ENCODE measurements around the gene SLC12A8. TPM values are rescaled to one million over a fixed set of nuclear protein-coding genes. Genes with fewer than 3 reads are reported as not detected.

Gene SLC12A8
- total RNA-seq, 2 donors from 2014 or later = 20.7 to 33.7 TPM

GRCh38 chr3:125238759-125239158 lies 26.2 kb upstream of the SLC12A8 start:
- Histone ChIP-seq H3K4me1 (no peaks in the 10 kb centered on the region), H3K4me3 (no peak overlapping the region), H3K27ac (no peak overlapping the region), H3K36me3 (no peaks in the 10 kb centered on the region), H3K27me3 (no peaks in the 10 kb centered on the region), H3K9me3 (no peaks in the 10 kb centered on the region), H3K9ac (ENCODE audit: low read depth in 2 of 2, low read length in 2 of 2) (no peak overlapping the region)
- intact Hi-C loops (cut with DNase I) = no loop called here
- TF ChIP-seq, protein P1, sequence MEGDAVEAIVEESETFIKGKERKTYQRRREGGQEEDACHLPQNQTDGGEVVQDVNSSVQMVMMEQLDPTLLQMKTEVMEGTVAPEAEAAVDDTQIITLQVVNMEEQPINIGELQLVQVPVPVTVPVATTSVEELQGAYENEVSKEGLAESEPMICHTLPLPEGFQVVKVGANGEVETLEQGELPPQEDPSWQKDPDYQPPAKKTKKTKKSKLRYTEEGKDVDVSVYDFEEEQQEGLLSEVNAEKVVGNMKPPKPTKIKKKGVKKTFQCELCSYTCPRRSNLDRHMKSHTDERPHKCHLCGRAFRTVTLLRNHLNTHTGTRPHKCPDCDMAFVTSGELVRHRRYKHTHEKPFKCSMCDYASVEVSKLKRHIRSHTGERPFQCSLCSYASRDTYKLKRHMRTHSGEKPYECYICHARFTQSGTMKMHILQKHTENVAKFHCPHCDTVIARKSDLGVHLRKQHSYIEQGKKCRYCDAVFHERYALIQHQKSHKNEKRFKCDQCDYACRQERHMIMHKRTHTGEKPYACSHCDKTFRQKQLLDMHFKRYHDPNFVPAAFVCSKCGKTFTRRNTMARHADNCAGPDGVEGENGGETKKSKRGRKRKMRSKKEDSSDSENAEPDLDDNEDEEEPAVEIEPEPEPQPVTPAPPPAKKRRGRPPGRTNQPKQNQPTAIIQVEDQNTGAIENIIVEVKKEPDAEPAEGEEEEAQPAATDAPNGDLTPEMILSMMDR (IDR thresholded peaks at IDR 0.05) = no peak
- no peak for DNase-seq

GRCh38 chr3:125236331-125236903 lies 23.9 kb upstream of the SLC12A8 start:
- Histone ChIP-seq H3K9ac (ENCODE audit: low read depth in 2 of 2, low read length in 2 of 2) (no peak overlapping the region), H3K27ac (no peak overlapping the region), H3K36me3 (no peaks in the 10 kb centered on the region), H3K4me1 (no peaks in the 10 kb centered on the region), H3K4me3 (no peak overlapping the region), H3K9me3 (no peaks in the 10 kb centered on the region), H3K27me3 (no peaks in the 10 kb centered on the region)
- TF ChIP-seq, protein P1 (IDR thresholded peaks at IDR 0.05) = no peak
- DNase-seq = no peak
- intact Hi-C loops (cut with DNase I) = no loop called here

DNA sequence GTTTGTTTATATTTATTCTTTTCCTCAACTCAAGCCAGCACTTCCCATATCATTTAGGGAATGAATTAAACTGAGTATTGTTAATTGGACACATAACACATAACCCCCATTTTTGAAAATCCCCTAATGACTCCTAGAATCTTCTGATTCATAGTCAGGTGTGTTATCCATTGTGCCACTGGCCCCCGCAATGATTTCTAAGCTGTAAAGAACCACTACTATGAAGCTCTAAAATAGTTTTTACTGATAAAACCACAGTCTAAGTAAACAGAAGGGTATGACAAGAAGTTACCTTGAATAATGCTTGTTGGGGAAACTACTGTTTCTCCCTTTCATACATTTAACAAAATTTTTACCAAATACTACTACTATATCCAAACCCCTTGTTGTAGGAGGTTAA lies 22.3 kb upstream of the SLC12A8 start:
- no peaks in the 10 kb centered on the region for H3K4me1 ChIP-seq
- no peak overlapping the region for H3K9ac ChIP-seq (ENCODE audit: low read depth in 2 of 2, low read length in 2 of 2)
- H3K9me3 ChIP-seq = no peaks in the 10 kb centered on the region
- no peak overlapping the region for H3K4me3 ChIP-seq
- no peak for DNase-seq
- intact Hi-C loops (cut with DNase I) = no loop called here
- TF ChIP-seq, protein P1 (IDR thresholded peaks at IDR 0.05) = no peak
- H3K27me3 ChIP-seq = no peaks in the 10 kb centered on the region
- no peaks in the 10 kb centered on the region for H3K36me3 ChIP-seq
- no peak overlapping the region for H3K27ac ChIP-seq

DNA sequence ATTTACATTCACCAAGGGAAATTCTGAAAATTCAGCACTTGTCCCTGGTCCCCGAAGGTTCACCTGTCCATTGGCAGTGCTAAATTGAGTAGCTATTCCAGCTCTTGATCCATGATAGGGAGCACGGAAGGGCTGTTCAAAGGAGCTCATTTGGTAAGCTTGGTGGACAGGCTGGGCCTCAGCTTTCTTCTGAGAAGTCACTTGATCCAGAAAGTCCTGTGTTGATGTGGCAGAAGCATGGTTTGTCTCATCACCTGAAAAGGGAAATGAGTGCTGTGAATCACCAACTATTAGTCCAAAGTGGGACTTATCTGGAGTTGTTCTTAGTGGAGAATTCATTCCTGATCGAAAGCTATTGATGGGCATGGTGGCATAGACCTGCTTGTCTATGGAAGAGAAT lies 19.9 kb upstream of the SLC12A8 start:
- H3K27me3 ChIP-seq = no peaks in the 10 kb centered on the region
- TF ChIP-seq, protein P1 (IDR thresholded peaks at IDR 0.05) = no peak
- no peak for DNase-seq
- H3K9ac ChIP-seq (ENCODE audit: low read depth in 2 of 2, low read length in 2 of 2) = no peak overlapping the region
- H3K27ac ChIP-seq = no peak overlapping the region
- no peaks in the 10 kb centered on the region for H3K9me3 ChIP-seq
- intact Hi-C loops (cut with DNase I) = no loop called here
- no peaks in the 10 kb centered on the region for H3K36me3 ChIP-seq
- no peak overlapping the region for H3K4me3 ChIP-seq
- no peaks in the 10 kb centered on the region for H3K4me1 ChIP-seq

DNA sequence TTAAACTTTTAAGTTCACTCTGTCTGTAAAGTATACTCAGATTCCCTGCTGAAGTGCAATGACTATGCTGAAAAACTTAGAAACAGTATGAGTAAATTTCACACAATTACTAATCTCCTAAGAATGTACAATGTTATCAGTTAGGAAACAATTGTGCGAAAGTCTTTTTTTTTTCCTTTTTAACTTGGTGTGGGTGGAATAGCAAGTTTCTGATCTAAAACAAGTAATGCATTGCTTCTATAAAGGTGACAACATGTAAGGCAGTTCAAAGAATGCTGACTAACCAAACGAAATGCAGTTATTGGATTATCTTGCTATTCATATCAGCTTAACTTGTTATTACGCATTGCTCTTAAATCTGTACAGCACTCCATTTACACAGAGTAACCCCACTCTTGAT lies 19.3 kb upstream of the SLC12A8 start:
- no peak overlapping the region for H3K27ac ChIP-seq

More for the DNA sequence above, 19.3 kb upstream of the SLC12A8 start:
- Histone ChIP-seq H3K27me3 (no peaks in the 10 kb centered on the region), H3K9ac (ENCODE audit: low read depth in 2 of 2, low read length in 2 of 2) (no peak overlapping the region), H3K36me3 (no peaks in the 10 kb centered on the region), H3K4me3 (no peak overlapping the region), H3K9me3 (no peaks in the 10 kb centered on the region), H3K4me1 (no peaks in the 10 kb centered on the region)
- no peak for DNase-seq
- TF ChIP-seq, protein P1 (IDR thresholded peaks at IDR 0.05) = no peak
- intact Hi-C loops (cut with DNase I) = no loop called here

All from colonic mucosa (tissue), 4 donors.